HCT116 (cell line): ENCODE data around the gene SDK1. TPM values are rescaled to one million over a fixed set of nuclear protein-coding genes. Genes with fewer than 3 reads are reported as not detected.

Experiments
- ATAC-seq: fragments of 200-7000 bp; cut with Tn5 transposase; 2 replicates; pipeline ENCODE4 v1.9.1; 2020; ENCODE audit warnings: mild to moderate bottlenecking, moderate library complexity
- BruUV-seq: library from RNA; stranded (reverse); fragments of 400-500 nt; replicated peaks from 2 replicates; lab custom pipeline; 2021; lab: Mats Ljungman, UMichigan
- CTCF ChIA-PET: fragments of 300-600 bp; sonication (Branson Sonifier 250); formaldehyde crosslinking; loops from one replicate; lab custom pipeline; 2021; ENCODE audit warnings: antibody characterized with exemption; lab: Charles Lee
- POLR2A ChIA-PET: fragments of 300-600, 350-600 bp; sonication (Branson Sonifier 250); formaldehyde crosslinking; loops from one replicate; lab custom pipeline; 2021; ENCODE audit warnings: antibody characterized with exemption; lab: Charles Lee
- RAD21 ChIA-PET, 2 experiments: fragments of 300-600 bp; sonication (Branson Sonifier 250); formaldehyde crosslinking; loops; one replicate each; lab custom pipeline; 2023; ENCODE audit warnings: low total read pairs in 2 of 2; ENCODE audit not compliant: uncharacterized antibody in 2 of 2, unreplicated experiment in 2 of 2, low non-redundant PET in 1 of 2; lab: Charles Lee
- DNase-seq: peaks from one replicate; pipeline ENCODE4 v3.0.0-alpha.2; 2010; ENCODE audit warnings: low read depth, low spot score
- H2AFZ ChIP-seq: fragments of 200-600 bp; shearing (Covaris generic), sonication (generic); 2 replicates; pipeline ENCODE4 v1.6.1; 2017; ENCODE audit warnings: low read depth, mixed run types, mixed read lengths, antibody characterized with exemption, low read length; ENCODE audit not compliant: poor library complexity, severe bottlenecking
- H3K27ac ChIP-seq: 2 replicates; pipeline ENCODE4 v1.5.1; 2012; ENCODE audit warnings: low read depth, low read length
- H3K27me3 ChIP-seq: fragments of 200-600 bp; sonication (generic); 2 replicates; pipeline ENCODE4 v1.6.1; 2016; ENCODE audit warnings: mixed run types, low read length, mixed read lengths; ENCODE audit not compliant: insufficient read depth
- H3K36me3 ChIP-seq, 2 experiments: fragments of 200-500 bp in 1 of 2; fragments of 200-600 bp in 1 of 2; sonication (Bioruptor generic) in 1 of 2; sonication (generic) in 1 of 2; 2 replicates each; pipeline versions ENCODE4 v1.5.1 to v1.6.1; 2014 to 2016; ENCODE audit warnings: low read length in 2 of 2, inconsistent platforms in 1 of 2, mixed read lengths in 1 of 2, mixed run types in 1 of 2; ENCODE audit not compliant: insufficient read depth in 2 of 2, control insufficient read depth in 1 of 2
- H3K4me1 ChIP-seq, 2 experiments: fragments of 200-600 bp in 1 of 2; sonication (generic) in 1 of 2; 2 replicates each; pipeline versions ENCODE4 v1.5.1 to v1.6.1; 2012 to 2017; ENCODE audit warnings: low read length in 2 of 2, inconsistent platforms in 1 of 2, mild to moderate bottlenecking in 1 of 2, mixed read lengths in 1 of 2, mixed run types in 1 of 2, moderate library complexity in 1 of 2; ENCODE audit not compliant: insufficient read depth in 2 of 2, control insufficient read depth in 1 of 2
- H3K4me2 ChIP-seq: fragments of 200-600 bp; sonication (generic); 2 replicates; pipeline ENCODE4 v1.6.1; 2017; ENCODE audit warnings: mixed run types, low read length, mixed read lengths
- H3K4me3 ChIP-seq, 2 experiments: fragments of 200-600 bp in 1 of 2; sonication (generic) in 1 of 2; replicated peaks in 1 of 2; 2 replicates each; pipeline ENCODE4 v1.5.1; 2011 to 2016; ENCODE audit warnings: low read length in 2 of 2, control low read depth in 1 of 2, low read depth in 1 of 2, mild to moderate bottlenecking in 1 of 2, mixed read lengths in 1 of 2, mixed run types in 1 of 2
- H3K79me2 ChIP-seq: fragments of 200-600 bp; sonication (generic); 2 replicates; pipeline ENCODE4 v1.6.1; 2017; ENCODE audit warnings: mild to moderate bottlenecking, mixed run types, low read length, moderate library complexity, mixed read lengths; ENCODE audit not compliant: insufficient read depth
- H3K9ac ChIP-seq: fragments of 200-600 bp; sonication (generic); 2 replicates; pipeline ENCODE4 v1.6.1; 2016; ENCODE audit warnings: low read length, mixed read lengths
- H3K9me2 ChIP-seq: fragments of 200-600 bp; sonication (generic), shearing (Covaris generic); 2 replicates; pipeline ENCODE4 v1.6.1; 2017; ENCODE audit warnings: mixed run types, mild to moderate bottlenecking, moderate library complexity; ENCODE audit not compliant: insufficient read depth
- H3K9me3 ChIP-seq, 2 experiments: fragments of 200-500 bp in 1 of 2; fragments of 200-600 bp in 1 of 2; sonication (Bioruptor generic) in 1 of 2; sonication (generic) in 1 of 2; 2 replicates each; pipeline ENCODE4 v1.6.1; 2014 to 2017; ENCODE audit warnings: low read length in 2 of 2, mixed read lengths in 2 of 2, inconsistent platforms in 1 of 2, low read depth in 1 of 2, mild to moderate bottlenecking in 1 of 2, mixed run types in 1 of 2, moderate library complexity in 1 of 2; ENCODE audit not compliant: control insufficient read depth in 1 of 2, insufficient read depth in 1 of 2
- H4K20me1 ChIP-seq: fragments of 200-600 bp; sonication (generic), shearing (Covaris generic); 2 replicates; pipeline ENCODE4 v1.6.1; 2017; ENCODE audit warnings: mixed run types, mild to moderate bottlenecking, moderate library complexity; ENCODE audit not compliant: insufficient read depth
- CBX3 ChIP-seq: IDR thresholded peaks from 2 replicates; pipeline ENCODE4 v1.6.1; 2012; ENCODE audit warnings: low read depth
- EGR1 ChIP-seq: IDR thresholded peaks from 2 replicates; pipeline ENCODE4 v1.6.1; 2012; ENCODE audit warnings: low read depth
- EZH2 ChIP-seq: fragments of 200-600 bp; sonication (generic); IDR thresholded peaks from 2 replicates; pipeline ENCODE4 v1.6.1; 2017; ENCODE audit warnings: antibody characterized with exemption, mixed run types
- EZH2phosphoT487 ChIP-seq: fragments of 200-600 bp; IDR thresholded peaks from 2 replicates; pipeline ENCODE4 v1.6.1; 2018; ENCODE audit warnings: antibody characterized with exemption, borderline replicate concordance
- FOSL1 ChIP-seq: IDR thresholded peaks from 2 replicates; pipeline ENCODE4 v1.6.1; 2012; ENCODE audit warnings: low read depth
- POLR2A ChIP-seq: IDR thresholded peaks from 2 replicates; pipeline ENCODE4 v1.7.0; 2011; ENCODE audit warnings: borderline replicate concordance; ENCODE audit not compliant: insufficient read depth, insufficient read length; ENCODE audit errors: extremely low read depth
- POLR2AphosphoS5 ChIP-seq: IDR thresholded peaks from 2 replicates; pipeline ENCODE4 v1.6.1; 2011; ENCODE audit warnings: mild to moderate bottlenecking, low read depth, low read length, moderate library complexity
- SP1 ChIP-seq: IDR thresholded peaks from 2 replicates; pipeline ENCODE4 v1.6.1; 2012; ENCODE audit warnings: low read depth
- SRF ChIP-seq: IDR thresholded peaks from 2 replicates; pipeline ENCODE4 v1.6.1; 2012; ENCODE audit warnings: low read depth
- TCF7L2 ChIP-seq: IDR thresholded peaks from 2 replicates; pipeline ENCODE4 v1.7.0; 2011; ENCODE audit warnings: borderline replicate concordance, inconsistent platforms; ENCODE audit not compliant: insufficient read depth, insufficient read length; ENCODE audit errors: extremely low read depth
- YY1 ChIP-seq: IDR thresholded peaks from 2 replicates; pipeline ENCODE4 v1.6.1; 2011; ENCODE audit warnings: low read length, low read depth, moderate library complexity, mild to moderate bottlenecking; ENCODE audit not compliant: insufficient replicate concordance; ENCODE audit errors: extremely low read depth
- intact Hi-C: fragments of 100-400 bp; cut with micrococcal nuclease; formaldehyde crosslinking; loops from 2 replicates; pipeline ENCODE4 v1.10.0; 2022
- total RNA-seq: library from RNA; stranded (reverse); gene quantifications from one replicate; pipeline ENCODE4 v1.2.1, GENCODE V29; 2021; ENCODE audit not compliant: unreplicated experiment
- TF ChIP-seq, protein P1 (sequence below): IDR thresholded peaks from 2 replicates; pipeline ENCODE4 v1.6.1; 2011; ENCODE audit warnings: mild to moderate bottlenecking, low read length, moderate library complexity; ENCODE audit not compliant: insufficient replicate concordance; ENCODE audit errors: extremely low read depth

The SDK1 gene
- total RNA-seq, 1 experiment from 2014 or later, result 0.05 TPM

DNA sequence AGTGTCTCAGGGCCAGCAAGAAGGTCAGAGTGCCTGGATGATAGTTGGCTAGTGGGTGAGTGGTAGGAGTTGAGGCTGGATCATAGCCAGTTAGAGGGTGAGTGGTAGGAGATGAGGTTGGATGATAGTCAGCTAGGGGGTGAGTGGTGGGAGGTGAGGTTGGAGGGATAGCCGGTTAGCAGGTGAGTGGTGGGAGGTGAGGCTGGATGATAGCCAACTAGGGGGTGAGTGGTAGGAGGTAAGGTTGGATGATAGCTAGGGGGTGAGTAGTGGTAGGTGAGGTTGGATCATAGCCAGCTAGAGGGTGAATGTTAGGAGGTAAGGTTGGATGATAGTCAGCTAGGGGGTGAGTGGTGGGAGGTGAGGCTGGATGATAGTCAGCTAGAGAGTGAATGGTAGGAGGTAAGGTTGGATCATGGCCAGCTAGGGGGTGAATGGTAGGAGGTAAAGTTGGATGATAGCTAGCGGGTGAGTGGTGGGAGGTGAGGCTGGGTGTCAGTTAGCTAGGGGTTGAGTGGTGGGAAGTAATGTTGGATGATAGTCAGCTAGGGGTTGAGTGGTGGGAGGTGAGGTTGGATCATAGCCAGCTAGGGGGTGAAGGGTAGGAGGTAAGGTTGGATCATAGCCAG, 226.6 kb downstream of the SDK1 start:
- DNase-seq (no peak), ATAC-seq (no peak)
- intact Hi-C loops, result no loop called here
- POLR2A ChIA-PET, result no interaction called here
- BruUV-seq, result no TSS peak
- Histone ChIP-seq H3K9me2 (no peaks in the 10 kb centered on the region), H4K20me1 (no peaks in the 10 kb centered on the region), H3K4me1 (no peaks in the 10 kb centered on the region), H3K9me3 (no peaks in the 10 kb centered on the region), H3K79me2 (no peaks in the 10 kb centered on the region), H3K9ac (no peak overlapping the region), H3K27me3 (peaks cover 20% of the 10 kb centered on the region), H3K4me3 (no peak overlapping the region), H3K4me2 (no peak overlapping the region), H3K27ac (no peak overlapping the region), H2AFZ (no peak overlapping the region), H3K36me3 (no peaks in the 10 kb centered on the region)
- RAD21 ChIA-PET, result interaction anchor here in 1 of 2 experiments (0.6 kb wide), 1 partner anchor 170 kb away, joined by 3 read pairs; no protein-coding TSS in a partner anchor
- CTCF ChIA-PET, result no interaction called here
- TF ChIP-seq CBX3 (no peak), EZH2 (no peak), EGR1 (no peak), POLR2A (no peak), SP1 (no peak), POLR2AphosphoS5 (no peak), SRF (no peak), EZH2phosphoT487 (no peak), TCF7L2 (no peak), FOSL1 (no peak), YY1 (no peak)
- TF ChIP-seq, protein P1, sequence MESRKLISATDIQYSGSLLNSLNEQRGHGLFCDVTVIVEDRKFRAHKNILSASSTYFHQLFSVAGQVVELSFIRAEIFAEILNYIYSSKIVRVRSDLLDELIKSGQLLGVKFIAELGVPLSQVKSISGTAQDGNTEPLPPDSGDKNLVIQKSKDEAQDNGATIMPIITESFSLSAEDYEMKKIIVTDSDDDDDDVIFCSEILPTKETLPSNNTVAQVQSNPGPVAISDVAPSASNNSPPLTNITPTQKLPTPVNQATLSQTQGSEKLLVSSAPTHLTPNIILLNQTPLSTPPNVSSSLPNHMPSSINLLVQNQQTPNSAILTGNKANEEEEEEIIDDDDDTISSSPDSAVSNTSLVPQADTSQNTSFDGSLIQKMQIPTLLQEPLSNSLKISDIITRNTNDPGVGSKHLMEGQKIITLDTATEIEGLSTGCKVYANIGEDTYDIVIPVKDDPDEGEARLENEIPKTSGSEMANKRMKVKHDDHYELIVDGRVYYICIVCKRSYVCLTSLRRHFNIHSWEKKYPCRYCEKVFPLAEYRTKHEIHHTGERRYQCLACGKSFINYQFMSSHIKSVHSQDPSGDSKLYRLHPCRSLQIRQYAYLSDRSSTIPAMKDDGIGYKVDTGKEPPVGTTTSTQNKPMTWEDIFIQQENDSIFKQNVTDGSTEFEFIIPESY, result no peak
